Fibroblast of the aortic adventitia (primary cell): ENCODE measurements around the gene PVALEF. TPM values are rescaled to one million over a fixed set of nuclear protein-coding genes. Genes with fewer than 3 reads are reported as not detected.
A peak's percentile ranks its signal among the peaks of the same experiment; 100 is the strongest.

Experiments used
- DNase-seq: peaks from one replicate; pipeline ENCODE4 v3.0.0-alpha.2; 2010; ENCODE audit warnings: low read depth
- H3K4me3 ChIP-seq: 2 replicates; pipeline ENCODE4 v1.5.1; 2011; ENCODE audit warnings: low read depth, mild to moderate bottlenecking, control low read depth, low read length, moderate library complexity
- total RNA-seq: library from RNA; depleted of rRNA; stranded (reverse); fragments of >200 nt; gene quantifications from 2 replicates; pipeline ENCODE4 v1.2.3, GENCODE V29; 2012; ENCODE audit warnings: low replicate concordance
- TF ChIP-seq, protein P1 (sequence below): IDR thresholded peaks from 2 replicates; pipeline ENCODE4 v1.5.1; 2011; ENCODE audit warnings: mild to moderate bottlenecking, low read length, control low read depth, inconsistent platforms; ENCODE audit not compliant: insufficient read depth

The PVALEF gene
- total RNA-seq, 1 donor = not detected

DNA sequence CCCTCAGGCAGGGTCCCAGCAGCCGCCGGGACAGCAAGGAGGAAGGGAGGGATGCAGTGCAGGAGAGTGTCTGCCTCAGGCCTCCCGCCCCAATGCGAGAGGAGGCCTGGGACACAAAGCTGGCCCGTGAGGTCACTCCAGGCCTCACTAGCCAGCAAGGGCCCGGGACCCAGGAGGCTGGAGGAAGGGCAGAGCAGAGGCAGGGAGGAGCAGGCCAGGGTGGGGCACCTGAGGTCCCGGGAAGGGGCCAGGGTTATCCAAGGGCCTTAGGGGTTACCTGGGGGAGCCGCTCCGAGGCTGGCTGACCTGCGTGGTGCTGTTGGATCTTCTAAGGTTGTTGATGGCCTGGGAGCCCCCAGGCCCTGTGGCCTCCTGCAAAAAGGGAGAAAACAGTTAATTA lies 43.3 kb downstream of the PVALEF start:
- TF ChIP-seq, protein P1, sequence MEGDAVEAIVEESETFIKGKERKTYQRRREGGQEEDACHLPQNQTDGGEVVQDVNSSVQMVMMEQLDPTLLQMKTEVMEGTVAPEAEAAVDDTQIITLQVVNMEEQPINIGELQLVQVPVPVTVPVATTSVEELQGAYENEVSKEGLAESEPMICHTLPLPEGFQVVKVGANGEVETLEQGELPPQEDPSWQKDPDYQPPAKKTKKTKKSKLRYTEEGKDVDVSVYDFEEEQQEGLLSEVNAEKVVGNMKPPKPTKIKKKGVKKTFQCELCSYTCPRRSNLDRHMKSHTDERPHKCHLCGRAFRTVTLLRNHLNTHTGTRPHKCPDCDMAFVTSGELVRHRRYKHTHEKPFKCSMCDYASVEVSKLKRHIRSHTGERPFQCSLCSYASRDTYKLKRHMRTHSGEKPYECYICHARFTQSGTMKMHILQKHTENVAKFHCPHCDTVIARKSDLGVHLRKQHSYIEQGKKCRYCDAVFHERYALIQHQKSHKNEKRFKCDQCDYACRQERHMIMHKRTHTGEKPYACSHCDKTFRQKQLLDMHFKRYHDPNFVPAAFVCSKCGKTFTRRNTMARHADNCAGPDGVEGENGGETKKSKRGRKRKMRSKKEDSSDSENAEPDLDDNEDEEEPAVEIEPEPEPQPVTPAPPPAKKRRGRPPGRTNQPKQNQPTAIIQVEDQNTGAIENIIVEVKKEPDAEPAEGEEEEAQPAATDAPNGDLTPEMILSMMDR = no peak
- H3K4me3 ChIP-seq = no peak overlapping the region
- DNase-seq = no peak

DNA sequence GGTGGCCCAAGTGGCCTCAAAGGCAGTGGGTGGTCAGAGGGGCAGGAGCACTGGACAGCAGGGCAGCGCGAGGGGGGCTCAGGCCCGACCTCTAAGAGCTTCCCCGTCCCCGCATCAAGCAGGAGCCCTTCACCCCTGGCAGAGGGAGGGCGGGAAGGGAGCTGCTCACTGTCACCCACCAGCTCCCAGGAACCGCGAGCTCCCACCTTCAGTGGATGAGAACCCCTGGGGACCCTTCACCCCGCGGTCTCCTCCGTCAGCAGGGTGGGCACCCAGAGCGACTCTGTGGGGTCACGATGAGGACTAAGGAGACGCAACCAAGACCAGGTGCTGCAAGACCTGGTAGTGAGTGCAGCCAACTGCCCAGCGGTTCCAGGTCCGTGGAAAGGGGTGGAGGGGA lies 43.8 kb downstream of the PVALEF start:
- TF ChIP-seq, protein P1 = no peak
- H3K4me3 ChIP-seq = no peak overlapping the region
- no peak for DNase-seq

DNA sequence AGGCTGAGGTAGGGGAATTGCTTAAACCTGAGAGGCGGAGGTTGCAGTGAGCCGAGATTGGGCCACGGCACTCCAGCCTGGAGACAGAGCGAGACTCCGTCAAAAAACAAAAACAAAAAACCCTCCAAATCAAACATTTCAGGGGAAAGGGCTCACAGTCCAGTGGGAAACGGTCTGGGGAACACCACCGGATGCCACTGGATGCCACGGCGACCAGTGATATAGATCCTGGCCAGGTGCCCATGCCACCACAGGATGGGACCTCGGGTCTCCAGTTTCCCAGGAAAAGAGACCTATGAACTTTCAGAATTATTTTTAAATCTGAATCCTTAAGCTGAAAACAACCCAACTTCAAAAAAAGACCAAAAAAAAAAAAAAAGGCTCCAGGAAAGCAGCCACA lies 45.2 kb downstream of the PVALEF start:
- H3K4me3 ChIP-seq = no peak overlapping the region
- TF ChIP-seq, protein P1 = no peak
- no peak for DNase-seq

DNA sequence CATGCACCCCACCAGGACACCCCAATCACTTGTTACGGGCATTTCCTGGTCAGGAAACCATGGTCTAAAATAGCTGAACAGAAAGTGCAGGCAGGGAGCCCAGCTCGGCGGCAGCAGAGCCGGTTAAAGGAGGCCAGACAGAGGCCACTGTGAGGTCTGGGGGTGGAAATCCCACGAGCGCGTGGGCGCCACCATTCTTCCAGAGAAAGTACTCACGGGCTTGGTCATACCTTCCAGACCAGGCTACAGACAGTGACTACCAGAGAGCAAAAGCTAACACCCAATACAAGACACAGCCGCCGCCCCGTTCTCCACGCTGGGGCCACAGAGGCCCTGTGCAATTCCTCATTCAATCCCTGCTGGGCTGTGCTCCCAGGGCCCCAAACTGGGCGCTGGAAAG lies 45.6 kb downstream of the PVALEF start:
- TF ChIP-seq, protein P1 = no peak
- no peak overlapping the region for H3K4me3 ChIP-seq
- DNase-seq = peak; percentile 55

DNA sequence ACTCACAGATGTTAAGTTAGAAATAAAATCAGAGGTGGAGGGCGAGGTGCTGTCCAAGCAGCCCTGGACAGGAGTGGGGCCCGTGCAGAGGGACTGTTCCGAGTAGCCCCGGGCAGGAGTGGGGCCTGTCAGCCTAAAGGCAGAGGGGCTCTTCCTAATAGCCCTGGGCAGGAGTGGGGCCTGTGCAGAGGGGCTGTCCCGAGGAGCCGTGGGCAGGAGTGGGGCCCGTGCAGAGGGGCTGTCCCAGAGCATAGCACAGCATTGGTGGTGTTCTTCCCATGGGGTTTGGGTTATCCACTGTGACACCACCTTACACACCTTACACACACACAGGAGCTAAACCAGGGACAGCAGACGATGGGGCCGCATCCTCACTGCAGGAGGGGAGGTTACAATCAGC lies 47.1 kb downstream of the PVALEF start:
- TF ChIP-seq, protein P1 = no peak
- no peak overlapping the region for H3K4me3 ChIP-seq
- DNase-seq = no peak

DNA sequence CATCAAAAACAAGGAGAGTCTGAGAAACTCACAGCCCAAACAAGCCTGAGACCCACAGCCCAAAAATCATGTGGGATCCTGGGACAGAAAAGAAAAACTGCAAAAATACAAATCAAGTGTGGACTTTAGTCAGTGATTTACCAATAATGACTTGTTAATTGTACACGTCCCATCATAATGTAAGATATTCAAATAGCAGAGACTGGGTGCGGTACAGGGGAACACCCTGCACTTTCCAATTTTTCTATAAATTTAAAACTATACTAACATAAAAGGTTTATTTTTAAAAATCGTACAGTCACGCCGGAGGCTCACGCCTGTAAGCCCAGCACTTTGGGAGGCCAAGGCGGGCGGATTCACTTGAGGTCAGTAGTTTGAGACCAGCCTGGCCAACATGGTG lies 48.7 kb downstream of the PVALEF start:
- H3K4me3 ChIP-seq = no peak overlapping the region
- no peak for DNase-seq
- TF ChIP-seq, protein P1 = no peak

DNA sequence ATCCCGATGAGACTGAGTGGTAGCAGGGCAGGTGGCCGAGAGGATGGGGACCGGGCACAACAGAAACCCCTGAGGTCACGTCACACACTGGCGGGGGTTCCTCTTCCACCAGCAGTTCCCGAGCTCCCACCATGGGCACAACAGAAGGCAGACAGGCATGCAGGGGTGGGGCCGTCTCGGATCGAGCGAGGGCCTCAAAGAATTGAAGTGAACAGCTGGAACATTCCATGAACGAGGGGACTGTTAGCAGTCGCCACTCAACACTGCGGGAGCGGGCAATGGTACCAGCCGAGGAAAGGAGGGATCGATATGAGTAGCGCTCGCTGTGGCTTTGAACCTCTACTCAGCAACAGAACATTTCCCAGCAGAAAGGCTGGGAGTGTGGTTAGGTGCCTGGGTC lies 52.2 kb downstream of the PVALEF start:
- TF ChIP-seq, protein P1 = no peak
- H3K4me3 ChIP-seq = no peak overlapping the region
- no peak for DNase-seq
